Measurements from ENCODE around the gene SLC44A3. TPM values are rescaled to one million over a fixed set of nuclear protein-coding genes. Genes with fewer than 3 reads are reported as not detected.

Gene SLC44A3
- total and polyA plus RNA-seq, 2 of the 13 experiments (the other 11 are each of a cell fraction or from before 2014, with no cell fraction given), result 6.8 to 14.1 TPM

GRCh38 chr1:94819945-94820746 lies at the start of gene SLC44A3 (continued):
- TF ChIP-seq ZNF616 (CRISPR knock-in tag; IDR thresholded peaks at IDR 0.05; ENCODE audit: low read depth) (no peak), NFE2L1 (CRISPR knock-in tag; IDR thresholded peaks at IDR 0.05; ENCODE audit: borderline replicate concordance) (no peak), STAG1 (CRISPR knock-in tag; IDR thresholded peaks at IDR 0.05) (0 out of 2 replicates have a peak, but pooled peaks have one; percentile 13), ZNF383 (CRISPR knock-in tag; IDR thresholded peaks at IDR 0.05; ENCODE audit: borderline replicate concordance) (no peak), DZIP1 (CRISPR knock-in tag; IDR thresholded peaks at IDR 0.05) (no peak), JARID2 (CRISPR knock-in tag; IDR thresholded peaks at IDR 0.05; ENCODE audit: insufficient replicate concordance) (no peak), MLXIP (CRISPR knock-in tag; IDR thresholded peaks at IDR 0.05; ENCODE audit: borderline replicate concordance) (no peak), FLYWCH1 (CRISPR knock-in tag; IDR thresholded peaks at IDR 0.05) (no peak), ZSCAN5A (CRISPR knock-in tag; IDR thresholded peaks at IDR 0.05; ENCODE audit: borderline replicate concordance) (no peak), HES4 (CRISPR knock-in tag; IDR thresholded peaks at IDR 0.05; ENCODE audit: borderline replicate concordance) (no peak; the same call in 1 of the 2 replicates), FOXA3 (CRISPR knock-in tag; IDR thresholded peaks at IDR 0.05) (no peak), HBP1 (CRISPR knock-in tag; IDR thresholded peaks at IDR 0.05; ENCODE audit: low read depth) (no peak), GPBP1L1 (CRISPR knock-in tag; IDR thresholded peaks at IDR 0.05) (no peak), SAP130 (CRISPR knock-in tag; IDR thresholded peaks at IDR 0.05; ENCODE audit: low read depth) (peak; percentile 61), PCBP1 (IDR thresholded peaks at IDR 0.05; ENCODE audit: borderline replicate concordance, low read depth, low read length) (no peak), NFE2 (CRISPR knock-in tag; IDR thresholded peaks at IDR 0.05) (no peak), ZNF562 (CRISPR knock-in tag; IDR thresholded peaks at IDR 0.05; ENCODE audit: borderline replicate concordance) (no peak), REXO4 (CRISPR knock-in tag; IDR thresholded peaks at IDR 0.05; ENCODE audit: borderline replicate concordance) (no peak), GZF1 (CRISPR knock-in tag; IDR thresholded peaks at IDR 0.05) (peak; percentile 92; the same call in 1 of the 2 replicates)

Measured in HepG2 (cell line).